ENCODE measurements around the gene MTRF1.

- TF ChIP-seq CTCF (IDR thresholded peaks at IDR 0.05; ENCODE audit: low read length) (no peak), EZH2phosphoT487 (IDR thresholded peaks at IDR 0.05; ENCODE audit: low read length) (no peak), EZH2 (optimal IDR thresholded peaks at IDR 0.05; ENCODE audit: low read depth, low read length) (no peak)
Measured at GRCh38 chr13:41196011-41196410, 67.4 kb downstream of the MTRF1 start.

Data from MM.1S (cell line).